Lower leg skin (tissue), 4 donors: ENCODE data around the gene TEPSIN. TPM values are rescaled to one million over a fixed set of nuclear protein-coding genes. Genes with fewer than 3 reads are reported as not detected.

Experiments
- DNase-seq, 2 donors: peaks; one replicate each; pipeline ENCODE4 v3.0.0-alpha.2; 2019; ENCODE audit warnings: low spot score in 2 of 2
- H3K4me3 ChIP-seq: fragments of 200-600 bp; sonication (generic); 2 replicates; pipeline ENCODE4 v1.5.1; 2017; ENCODE audit warnings: mild to moderate bottlenecking, low read depth; ENCODE audit not compliant: poor library complexity, severe bottlenecking
- POLR2A ChIP-seq, 2 donors: fragments of 450-650 bp; IDR thresholded peaks; one replicate each; pipeline ENCODE4 v1.6.1; 2016 to 2017; ENCODE audit warnings: antibody characterized with exemption in 2 of 2, mild to moderate bottlenecking in 1 of 2, moderate library complexity in 1 of 2
- WGBS, 2 donors: methylation state at CpG; one replicate each; pipeline ENCODE4 v1.1.5; 2018; 5-methylcytosine and 5-hydroxymethylcytosine counted together
- intact Hi-C: fragments of 100-400 bp; cut with DNase I; formaldehyde crosslinking; loops from one replicate; pipeline ENCODE4 v1.15.0; 2023; ENCODE audit warnings: low total_unique reads
- total RNA-seq, 4 donors: library from RNA; depleted of rRNA; stranded (reverse); fragments of >200 nt; gene quantifications; one replicate each; pipeline ENCODE4 v1.1.0, GENCODE V29; 2016
- TF ChIP-seq, protein P1 (sequence below), 3 donors: fragments of 450-650 bp; IDR thresholded peaks; one replicate each; pipeline ENCODE4 v1.5.1; 2016; ENCODE audit warnings: antibody characterized with exemption in 3 of 3, mild to moderate bottlenecking in 3 of 3, moderate library complexity in 2 of 3

TEPSIN gene, protein sequence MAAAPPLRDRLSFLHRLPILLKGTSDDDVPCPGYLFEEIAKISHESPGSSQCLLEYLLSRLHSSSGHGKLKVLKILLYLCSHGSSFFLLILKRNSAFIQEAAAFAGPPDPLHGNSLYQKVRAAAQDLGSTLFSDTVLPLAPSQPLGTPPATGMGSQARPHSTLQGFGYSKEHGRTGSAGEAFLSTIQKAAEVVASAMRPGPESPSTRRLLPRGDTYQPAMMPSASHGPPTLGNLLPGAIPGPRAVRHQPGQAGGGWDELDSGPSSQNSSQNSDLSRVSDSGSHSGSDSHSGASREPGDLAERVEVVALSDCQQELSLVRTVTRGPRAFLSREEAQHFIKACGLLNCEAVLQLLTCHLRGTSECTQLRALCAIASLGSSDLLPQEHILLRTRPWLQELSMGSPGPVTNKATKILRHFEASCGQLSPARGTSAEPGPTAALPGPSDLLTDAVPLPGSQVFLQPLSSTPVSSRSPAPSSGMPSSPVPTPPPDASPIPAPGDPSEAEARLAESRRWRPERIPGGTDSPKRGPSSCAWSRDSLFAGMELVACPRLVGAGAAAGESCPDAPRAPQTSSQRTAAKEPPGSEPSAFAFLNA
- total RNA-seq = 100 to 1,000 TPM in 1 of 4 donors, 10 to 100 TPM in 3; 40.7 to 104 (median 62.6) TPM

DNA sequence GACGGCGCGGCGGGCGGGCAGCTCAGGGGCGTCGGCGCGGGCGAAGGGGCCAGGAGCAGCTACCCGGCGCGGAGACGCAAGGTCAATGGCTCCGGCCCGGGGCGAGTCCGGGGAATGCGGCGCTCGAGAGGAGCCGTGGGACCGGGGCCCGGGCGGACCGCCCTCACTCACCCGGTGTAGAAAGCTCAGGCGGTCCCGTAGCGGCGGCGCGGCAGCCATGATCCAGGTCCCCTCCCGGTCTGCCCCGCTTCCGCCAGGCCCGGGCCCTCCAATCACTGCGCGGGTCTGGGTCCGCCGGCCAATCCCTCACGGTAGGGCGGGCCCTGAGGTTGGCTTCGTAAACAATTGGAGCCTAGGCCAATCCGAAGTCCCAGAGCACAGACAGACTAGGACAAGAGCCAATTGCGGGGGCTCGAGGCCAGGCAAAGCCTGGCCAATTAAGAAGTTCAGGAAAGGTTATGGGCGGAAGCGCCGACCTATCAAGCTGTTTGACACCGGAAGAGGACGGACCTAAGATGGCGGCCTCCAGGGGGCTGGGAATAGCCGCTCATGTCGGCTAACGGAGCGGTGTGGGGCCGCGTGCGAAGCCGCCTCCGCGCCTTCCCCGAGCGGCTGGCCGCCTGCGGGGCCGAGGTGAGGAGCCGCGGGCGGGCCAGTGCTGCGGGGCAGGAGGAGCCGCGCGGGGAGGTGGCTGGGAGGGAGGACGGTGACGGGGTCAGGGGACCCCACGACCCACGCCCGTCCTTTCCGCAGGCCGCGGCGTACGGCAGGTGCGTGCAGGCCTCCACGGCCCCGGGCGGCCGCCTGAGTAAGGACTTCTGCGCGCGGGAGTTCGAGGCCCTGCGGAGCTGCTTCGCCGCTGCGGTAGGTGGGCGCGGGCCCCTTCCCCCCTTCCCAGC lies at the start of gene TEPSIN, which contains the start of gene NDUFAF8:
Gene TEPSIN (minus strand): TSS at position 241 of the 899 bp plus-strand sequence. CDS start 22 bp downstream, at position 219.
Gene NDUFAF8 (plus strand): TSS at position 504 of the 899 bp plus-strand sequence. CDS start 46 bp downstream, at position 550.
- intact Hi-C loops = loop anchor here (10.0 kb wide), 1 partner anchor 214 kb away; no protein-coding TSS in a partner anchor
- no peak for TF ChIP-seq POLR2A (IDR thresholded peaks at IDR 0.05)
- TF ChIP-seq, protein P1, sequence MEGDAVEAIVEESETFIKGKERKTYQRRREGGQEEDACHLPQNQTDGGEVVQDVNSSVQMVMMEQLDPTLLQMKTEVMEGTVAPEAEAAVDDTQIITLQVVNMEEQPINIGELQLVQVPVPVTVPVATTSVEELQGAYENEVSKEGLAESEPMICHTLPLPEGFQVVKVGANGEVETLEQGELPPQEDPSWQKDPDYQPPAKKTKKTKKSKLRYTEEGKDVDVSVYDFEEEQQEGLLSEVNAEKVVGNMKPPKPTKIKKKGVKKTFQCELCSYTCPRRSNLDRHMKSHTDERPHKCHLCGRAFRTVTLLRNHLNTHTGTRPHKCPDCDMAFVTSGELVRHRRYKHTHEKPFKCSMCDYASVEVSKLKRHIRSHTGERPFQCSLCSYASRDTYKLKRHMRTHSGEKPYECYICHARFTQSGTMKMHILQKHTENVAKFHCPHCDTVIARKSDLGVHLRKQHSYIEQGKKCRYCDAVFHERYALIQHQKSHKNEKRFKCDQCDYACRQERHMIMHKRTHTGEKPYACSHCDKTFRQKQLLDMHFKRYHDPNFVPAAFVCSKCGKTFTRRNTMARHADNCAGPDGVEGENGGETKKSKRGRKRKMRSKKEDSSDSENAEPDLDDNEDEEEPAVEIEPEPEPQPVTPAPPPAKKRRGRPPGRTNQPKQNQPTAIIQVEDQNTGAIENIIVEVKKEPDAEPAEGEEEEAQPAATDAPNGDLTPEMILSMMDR (IDR thresholded peaks at IDR 0.05) = no peak

DNA sequence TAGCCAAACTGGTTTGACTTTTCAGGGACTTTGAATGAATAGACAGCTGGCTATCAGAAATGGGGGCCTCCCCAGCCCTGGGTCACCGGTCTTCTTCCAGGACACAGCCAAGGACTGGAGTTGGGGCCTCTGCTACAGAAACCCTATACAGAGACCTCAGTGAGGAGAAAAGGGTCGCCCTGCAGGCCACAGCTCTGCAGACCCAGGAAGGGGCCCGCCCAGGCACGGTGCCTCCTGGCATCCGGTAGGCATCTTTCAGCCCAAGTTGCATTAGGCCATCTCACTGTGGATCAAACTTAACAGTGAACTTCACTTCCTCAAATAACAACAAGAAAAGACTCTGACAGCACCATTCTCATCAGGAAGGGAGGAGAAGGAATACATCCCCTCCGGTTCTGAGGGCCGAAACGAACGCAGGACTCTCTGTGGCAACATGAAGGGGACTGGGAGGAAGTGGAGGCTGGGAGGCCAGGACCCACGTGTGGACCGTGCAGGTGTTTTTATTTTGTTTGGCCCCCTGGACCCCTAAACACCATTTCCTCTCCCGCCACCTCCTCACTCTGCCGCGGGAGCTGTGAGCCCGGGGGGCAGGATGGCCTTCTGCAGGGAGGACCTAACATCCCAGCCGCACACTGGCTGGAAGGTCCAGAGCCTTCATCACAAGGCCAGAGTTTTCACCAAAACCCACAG lies 49.0 kb upstream of the TEPSIN start:
- DNase-seq = no peak
- TF ChIP-seq POLR2A (IDR thresholded peaks at IDR 0.05) = no peak
- TF ChIP-seq, protein P1 (IDR thresholded peaks at IDR 0.05) = no peak
- 80 to 88% methylated on average over 16 of the region's 16 CpGs for WGBS, 2 donors
- H3K4me3 ChIP-seq = no peak overlapping the region
- intact Hi-C loops = no loop called here

More for the DNA sequence above, at the start of gene TEPSIN, which contains the start of gene NDUFAF8:
- DNase-seq = peak; percentile 99
- WGBS, 2 donors = 0% methylated on average over 29 to 59 of the region's 100 CpGs
- peak within 1 kb of the TSS; percentile 93 for H3K4me3 ChIP-seq

DNA sequence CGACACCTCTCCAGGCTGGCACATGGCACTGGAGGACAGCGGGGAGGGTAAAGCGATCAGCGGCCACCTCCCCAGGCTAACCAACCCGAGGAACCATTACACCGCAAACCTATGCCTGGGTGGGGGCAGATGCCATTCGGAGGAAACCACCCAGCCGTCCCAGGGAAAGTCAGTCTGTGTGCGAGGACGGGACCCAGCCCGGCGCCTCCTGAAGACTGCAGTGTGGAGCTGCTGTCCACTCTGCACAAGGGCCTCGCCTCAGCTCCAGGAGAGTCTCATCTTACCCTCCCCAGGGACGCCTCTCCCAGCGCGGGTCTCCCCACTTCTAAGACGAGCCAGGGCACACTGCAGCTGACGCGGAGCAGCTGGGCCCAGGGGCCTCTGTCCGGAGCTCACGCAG lies 48.3 kb upstream of the TEPSIN start:
- TF ChIP-seq, protein P1 (IDR thresholded peaks at IDR 0.05) = no peak
- no peak for TF ChIP-seq POLR2A (IDR thresholded peaks at IDR 0.05)
- DNase-seq = no peak
- intact Hi-C loops = no loop called here
- WGBS, 2 donors = 88 to 95% methylated on average over 20 to 21 of the region's 21 CpGs
- H3K4me3 ChIP-seq = no peak overlapping the region

DNA sequence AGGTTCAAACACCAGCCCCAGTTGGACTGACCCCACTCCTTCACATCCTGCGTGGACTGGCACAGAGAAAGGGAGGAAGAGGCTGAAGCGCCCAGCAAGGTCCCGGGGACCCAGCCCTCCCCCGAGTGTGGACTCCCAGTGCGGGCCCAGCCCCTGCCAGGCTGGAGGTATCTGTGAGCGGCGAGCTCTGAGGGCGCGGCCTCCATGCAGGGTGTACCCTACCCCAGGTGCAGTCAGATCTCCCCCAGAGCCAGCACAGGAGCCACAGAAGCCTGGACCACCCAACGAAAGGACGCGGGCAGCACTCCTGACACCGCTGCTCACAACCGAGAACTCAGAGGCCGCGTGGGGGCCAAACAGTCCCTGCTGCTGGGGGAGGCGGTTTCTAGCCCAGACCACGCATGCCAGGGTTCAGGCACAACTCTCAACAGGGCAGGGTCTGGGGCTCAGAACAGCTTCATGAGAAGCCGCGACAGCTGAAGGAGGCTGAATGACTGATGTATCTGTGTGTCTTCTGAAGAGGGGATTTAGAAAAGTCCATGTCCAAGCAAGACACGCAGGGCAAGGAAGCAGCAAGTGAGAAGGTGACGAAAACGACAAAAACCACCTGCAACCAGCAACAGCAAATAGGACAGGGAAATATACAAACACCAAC lies 47.8 kb upstream of the TEPSIN start:
- 91 to 92% methylated on average over 23 of the region's 23 CpGs for WGBS, 2 donors
- TF ChIP-seq, protein P1 (IDR thresholded peaks at IDR 0.05) = no peak
- TF ChIP-seq POLR2A (IDR thresholded peaks at IDR 0.05) = no peak
- no peak for DNase-seq
- H3K4me3 ChIP-seq = no peak overlapping the region
- intact Hi-C loops = no loop called here
